B cell (primary cell): ENCODE results near the gene CNTD1. TPM values are rescaled to one million over a fixed set of nuclear protein-coding genes. Genes with fewer than 3 reads are reported as not detected.

Experiments used
- ATAC-seq: fragments of 200-7000 bp; cut with Tn5 transposase; one replicate; pipeline ENCODE4 v1.10.0; 2021; ENCODE audit warnings: low read depth, mild to moderate bottlenecking, moderate number of reproducible peaks, moderate library complexity
- CTCF ChIA-PET: fragments of 350-600 bp; sonication (Branson Sonifier 250); formaldehyde crosslinking; loops from one replicate; lab custom pipeline; 2021; ENCODE audit warnings: antibody characterized with exemption, inconsistent platforms; lab: Charles Lee
- POLR2A ChIA-PET: fragments of 350-600 bp; sonication (Branson Sonifier 250); formaldehyde crosslinking; loops from one replicate; lab custom pipeline; 2021; ENCODE audit warnings: antibody characterized with exemption; lab: Charles Lee
- DNase-seq: peaks from one replicate; pipeline ENCODE4 v3.0.0; 2013
- H2AFZ ChIP-seq: 2 replicates; pipeline ENCODE4 v1.6.1; 2012; ENCODE audit warnings: mild to moderate bottlenecking, low read depth, low read length; ENCODE audit not compliant: insufficient read depth, poor library complexity, severe bottlenecking
- H3K27ac ChIP-seq, 2 donors: 1 replicate in 1 of 2; 2 replicates in 1 of 2; pipeline ENCODE4 v1.5.1; 2012 to 2013; ENCODE audit warnings: low read length in 2 of 2, mild to moderate bottlenecking in 2 of 2, moderate library complexity in 1 of 2
- H3K27me3 ChIP-seq, 4 experiments: fragments of 200-600 bp in 1 of 4; sonication (generic) in 1 of 4; replicated peaks in 1 of 4; 1 replicate in 2 of 4; 2 replicates in 2 of 4; pipeline versions ENCODE4 v1.6.1 to v1.7.0; 2013 to 2016; ENCODE audit warnings: low read length in 3 of 4, mild to moderate bottlenecking in 2 of 4, mixed read lengths in 1 of 4, moderate library complexity in 1 of 4; ENCODE audit not compliant: insufficient read depth in 4 of 4, control insufficient read depth in 3 of 4; ENCODE audit errors: control extremely low read depth in 1 of 4
- H3K36me3 ChIP-seq, 2 experiments: replicated peaks in 1 of 2; 1 replicate in 1 of 2; 2 replicates in 1 of 2; pipeline versions ENCODE4 v1.6.1 to v1.7.1; 2013; ENCODE audit warnings: low read length in 1 of 2; ENCODE audit not compliant: insufficient read depth in 2 of 2, control insufficient read depth in 1 of 2; ENCODE audit errors: control extremely low read depth in 1 of 2, extremely low read depth in 1 of 2
- H3K4me1 ChIP-seq, 2 donors: fragments of 200-600 bp in 1 of 2; sonication (generic) in 1 of 2; 1 replicate in 1 of 2; 2 replicates in 1 of 2; pipeline versions ENCODE4 v1.5.1 to v1.6.1; 2013 to 2017; ENCODE audit warnings: low read length in 2 of 2; ENCODE audit not compliant: control insufficient read depth in 2 of 2, insufficient read depth in 2 of 2
- H3K4me2 ChIP-seq: replicated peaks from 2 replicates; pipeline ENCODE3; 2012; ENCODE audit warnings: mild to moderate bottlenecking, low read depth, low read length; ENCODE audit not compliant: poor library complexity, severe bottlenecking
- H3K4me3 ChIP-seq, 5 experiments: fragments of 200-600 bp in 1 of 5; sonication (generic) in 1 of 5; 1 replicate in 3 of 5; 2 replicates in 2 of 5; pipeline versions ENCODE4 v1.5.1 to v1.7.0; 2011 to 2016; ENCODE audit warnings: low read length in 4 of 5, mild to moderate bottlenecking in 4 of 5, low read depth in 2 of 5, control low read depth in 1 of 5, moderate library complexity in 1 of 5; ENCODE audit not compliant: insufficient read depth in 1 of 5; ENCODE audit errors: control extremely low read depth in 1 of 5, extremely low read depth in 1 of 5
- H3K79me2 ChIP-seq: fragments of 200-600 bp; sonication (generic); one replicate; pipeline ENCODE4 v1.6.0; 2016; ENCODE audit warnings: low read length; ENCODE audit not compliant: control insufficient read depth, insufficient read depth
- H3K9ac ChIP-seq: fragments of 200-600 bp; sonication (generic); 2 replicates; pipeline ENCODE4 v1.6.1; 2017; ENCODE audit warnings: mild to moderate bottlenecking, low read length, moderate library complexity
- H3K9me3 ChIP-seq, 3 donors: one replicate each; pipeline versions ENCODE4 v1.6.1 to v1.7.1; 2013; ENCODE audit warnings: low read length in 2 of 3; ENCODE audit not compliant: control insufficient read depth in 2 of 3, insufficient read depth in 1 of 3; ENCODE audit errors: control extremely low read depth in 1 of 3
- H4K20me1 ChIP-seq: 2 replicates; pipeline ENCODE4 v1.6.0; 2012; ENCODE audit warnings: mild to moderate bottlenecking, low read length; ENCODE audit not compliant: insufficient read depth, control insufficient read depth, poor library complexity, severe bottlenecking
- H3K27ac Mint-ChIP-seq: one replicate; pipeline ENCODE4 v1.8.0; 2021; ENCODE audit warnings: mixed read lengths
- H3K27me3 Mint-ChIP-seq: one replicate; pipeline ENCODE4 v1.8.0; 2021; ENCODE audit warnings: mixed read lengths
- H3K4me1 Mint-ChIP-seq: one replicate; pipeline ENCODE4 v1.8.0; 2021; ENCODE audit warnings: mixed read lengths
- H3K4me3 Mint-ChIP-seq: one replicate; pipeline ENCODE4 v1.8.0; 2021; ENCODE audit warnings: mixed read lengths
- H3K9me3 Mint-ChIP-seq: one replicate; pipeline ENCODE4 v1.8.0; 2022; ENCODE audit warnings: mixed read lengths; ENCODE audit not compliant: insufficient read depth
- EZH2 ChIP-seq: IDR thresholded peaks from 2 replicates; pipeline ENCODE4 v1.6.1; 2012; ENCODE audit warnings: borderline replicate concordance, low read depth, mild to moderate bottlenecking, moderate library complexity, low read length; ENCODE audit not compliant: insufficient read depth, poor library complexity, severe bottlenecking
- WGBS: methylation state at CpG from one replicate; pipeline ENCODE4 v1.1.5; 2013; ENCODE audit warnings: missing lambda C conversion rate; ENCODE audit not compliant: insufficient coverage; 5-methylcytosine and 5-hydroxymethylcytosine counted together
- intact Hi-C: fragments of 100-400 bp; cut with micrococcal nuclease; formaldehyde crosslinking; loops from one replicate; pipeline ENCODE4 v1.10.0; 2022
- polyA plus RNA-seq: library from polyadenylated mRNA; depleted of rRNA; stranded (reverse); fragments of >200 nt; gene quantifications from 2 replicates; pipeline ENCODE4 v1.2.3, GENCODE V29; 2012
- total RNA-seq, 2 donors: library from RNA; stranded (reverse); fragments of 120-200 nt in 1 of 2; gene quantifications; 1 replicate in 1 of 2; 2 replicates in 1 of 2; pipeline versions ENCODE4 v1.2.3 to v1.2.4, GENCODE V29; 2013 to 2022
- TF ChIP-seq, protein P1 (sequence below): fragments of 200-600 bp; IDR thresholded peaks from one replicate; pipeline ENCODE4 v1.8.0; 2022; ENCODE audit warnings: antibody characterized with exemption, mild to moderate bottlenecking

The CNTD1 gene
- total and polyA plus RNA-seq, 2 donors (not counting 1 experiment from before 2014, with no cell fraction given) = not detected

DNA sequence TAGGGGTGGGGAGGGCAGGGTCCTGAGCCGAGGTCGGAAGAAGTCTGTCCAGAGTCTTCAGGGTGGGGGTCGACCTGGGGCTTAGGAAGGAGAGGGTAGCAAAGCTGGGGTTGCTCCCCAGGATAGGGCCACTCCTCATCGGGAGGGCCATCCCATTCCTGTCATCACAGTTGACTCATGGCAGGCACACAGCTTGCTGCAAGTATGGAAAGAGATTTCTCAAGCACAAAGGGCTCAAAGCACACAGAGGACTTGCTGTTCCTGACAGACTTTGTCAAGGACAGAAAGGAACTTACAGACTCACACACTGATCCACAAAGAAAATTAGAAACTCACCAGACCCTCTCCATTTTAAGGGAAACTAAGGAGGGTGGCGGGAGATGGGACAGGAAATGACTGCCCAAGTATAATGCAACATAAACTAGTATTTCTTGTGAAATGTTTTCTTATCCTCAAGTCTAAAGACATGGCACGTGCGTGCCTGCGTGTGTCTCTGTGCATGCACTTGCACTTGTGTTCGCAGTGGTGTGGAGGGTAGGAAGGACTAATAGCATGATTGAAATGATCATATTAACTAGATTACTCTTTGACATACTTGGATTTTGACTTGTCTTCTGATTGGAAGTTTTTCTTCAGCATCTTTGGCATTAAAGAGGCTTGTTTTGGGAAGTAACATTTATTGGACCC is 48.1 kb downstream of the CNTD1 start:
- no peaks in the 10 kb centered on the region for H3K4me1 Mint-ChIP-seq
- no peaks in the 10 kb centered on the region for H4K20me1 ChIP-seq
- no peak for DNase-seq
- no peak overlapping the region for H3K9ac ChIP-seq
- no peaks in the 10 kb centered on the region for H3K27me3 Mint-ChIP-seq
- peaks cover 2 to 40% of the 10 kb centered on the region in 2 experiments for H3K36me3 ChIP-seq
- ATAC-seq = no peak
- H3K27me3 ChIP-seq = no peaks in the 10 kb centered on the region
- H3K9me3 Mint-ChIP-seq = no peaks in the 10 kb centered on the region
- no peak overlapping the region for H3K27ac Mint-ChIP-seq
- H3K4me3 Mint-ChIP-seq = no peak overlapping the region
- ChIA-PET POLR2A (interaction anchor here (0.7 kb wide), 1 partner anchor 101 kb away, joined by 3 read pairs; no protein-coding TSS in a partner anchor), CTCF (interaction anchor here (1.1 kb wide), 1 partner anchor 83 kb away, joined by 3 read pairs; no protein-coding TSS in a partner anchor)
- H3K27ac ChIP-seq = no peak overlapping the region
- no peak overlapping the region for H2AFZ ChIP-seq
- 76% methylated on average over 4 of the region's 9 CpGs for WGBS
- TF ChIP-seq, protein P1, sequence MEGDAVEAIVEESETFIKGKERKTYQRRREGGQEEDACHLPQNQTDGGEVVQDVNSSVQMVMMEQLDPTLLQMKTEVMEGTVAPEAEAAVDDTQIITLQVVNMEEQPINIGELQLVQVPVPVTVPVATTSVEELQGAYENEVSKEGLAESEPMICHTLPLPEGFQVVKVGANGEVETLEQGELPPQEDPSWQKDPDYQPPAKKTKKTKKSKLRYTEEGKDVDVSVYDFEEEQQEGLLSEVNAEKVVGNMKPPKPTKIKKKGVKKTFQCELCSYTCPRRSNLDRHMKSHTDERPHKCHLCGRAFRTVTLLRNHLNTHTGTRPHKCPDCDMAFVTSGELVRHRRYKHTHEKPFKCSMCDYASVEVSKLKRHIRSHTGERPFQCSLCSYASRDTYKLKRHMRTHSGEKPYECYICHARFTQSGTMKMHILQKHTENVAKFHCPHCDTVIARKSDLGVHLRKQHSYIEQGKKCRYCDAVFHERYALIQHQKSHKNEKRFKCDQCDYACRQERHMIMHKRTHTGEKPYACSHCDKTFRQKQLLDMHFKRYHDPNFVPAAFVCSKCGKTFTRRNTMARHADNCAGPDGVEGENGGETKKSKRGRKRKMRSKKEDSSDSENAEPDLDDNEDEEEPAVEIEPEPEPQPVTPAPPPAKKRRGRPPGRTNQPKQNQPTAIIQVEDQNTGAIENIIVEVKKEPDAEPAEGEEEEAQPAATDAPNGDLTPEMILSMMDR = no peak
- TF ChIP-seq EZH2 = no peak
- no peaks in the 10 kb centered on the region for H3K79me2 ChIP-seq
- H3K9me3 ChIP-seq = no peaks in the 10 kb centered on the region
- intact Hi-C loops = loop anchor here (10.0 kb wide), 1 partner anchor 88 kb away; no protein-coding TSS in a partner anchor
- H3K4me1 ChIP-seq = no peaks in the 10 kb centered on the region
- no peak overlapping the region for H3K4me3 ChIP-seq
- H3K4me2 ChIP-seq = no peak overlapping the region

DNA sequence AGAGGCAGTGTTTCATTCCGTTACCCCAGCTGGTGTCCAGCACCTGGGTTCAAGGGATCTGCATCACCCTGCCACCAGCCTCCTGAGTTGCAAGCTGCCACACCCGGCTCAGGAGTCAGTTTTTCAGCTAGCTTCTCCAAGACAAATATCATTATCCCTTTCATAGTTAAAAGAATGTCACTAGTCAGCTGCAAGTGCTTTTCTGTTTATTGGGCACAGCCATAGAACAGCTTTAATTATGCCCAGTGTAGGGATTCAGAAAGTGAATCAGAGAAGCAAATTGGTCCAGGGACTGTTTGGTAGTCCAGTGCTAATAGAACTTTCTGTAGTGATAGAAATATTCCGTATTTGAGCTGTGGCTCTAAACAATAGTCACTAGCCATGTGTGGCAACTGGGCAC is 49.4 kb downstream of the CNTD1 start:
- Mint-ChIP-seq H3K4me3 (no peak overlapping the region), H3K27me3 (no peaks in the 10 kb centered on the region), H3K9me3 (no peaks in the 10 kb centered on the region), H3K4me1 (no peaks in the 10 kb centered on the region), H3K27ac (no peak overlapping the region)
- Histone ChIP-seq H4K20me1 (no peaks in the 10 kb centered on the region), H3K4me3 (no peak overlapping the region), H3K4me2 (no peak overlapping the region), H2AFZ (no peak overlapping the region), H3K4me1 (no peaks in the 10 kb centered on the region), H3K9ac (no peak overlapping the region), H3K27me3 (peaks cover 0 to 3% (median 0%) of the 10 kb centered on the region in 4 experiments), H3K27ac (no peak overlapping the region), H3K9me3 (no peaks in the 10 kb centered on the region), H3K36me3 (peaks cover 2 to 27% of the 10 kb centered on the region in 2 experiments), H3K79me2 (no peaks in the 10 kb centered on the region)
- CTCF ChIA-PET = interaction anchor here (0.8 to 1.3 kb wide), 3 partner anchors 8 to 1291 kb away, joined by 3 to 4 read pairs (median 4); partner anchors contain the start of gene RPL27
- WGBS = 93% methylated on average over 2 of the region's 3 CpGs
- intact Hi-C loops = loop anchor here (10.0 kb wide), 1 partner anchor 87 kb away; no protein-coding TSS in a partner anchor
- ATAC-seq = no peak
- POLR2A ChIA-PET = interaction anchor here (0.6 to 0.8 kb wide), 2 partner anchors 13 to 1080 kb away, joined by 7 to 10 read pairs; no protein-coding TSS in a partner anchor
- TF ChIP-seq EZH2 = no peak
- TF ChIP-seq, protein P1 = no peak
- DNase-seq = no peak
